ENCODE results near the gene TBCC.
A peak's percentile ranks its signal among the peaks of the same experiment; 100 is the strongest.
"Not testable (repeated sequence)": the region's sequence is repeated elsewhere in the genome, so short reads cannot be mapped to it uniquely, and the experiment has no call there.

The TBCC gene

DNA sequence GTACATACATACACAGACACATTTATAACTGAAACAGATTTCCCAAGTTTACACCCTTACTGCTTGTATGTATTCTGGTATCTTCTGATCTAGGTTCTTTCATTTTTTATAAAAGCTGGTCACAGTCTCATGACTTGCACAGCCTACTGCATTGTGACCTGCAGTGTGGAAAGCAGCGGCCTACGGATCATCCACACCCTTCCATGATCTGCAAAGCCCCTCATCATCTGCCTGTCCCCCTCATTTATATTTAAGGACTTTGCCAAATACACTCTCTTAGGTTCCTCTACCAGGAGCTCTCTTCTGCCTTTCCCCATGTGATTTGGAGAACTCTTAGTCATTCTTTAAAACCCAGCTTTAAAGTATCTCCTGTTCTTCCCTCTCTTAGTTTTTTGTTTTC, 23.9 kb upstream of the TBCC start:
- no peak for DNase-seq

DNA sequence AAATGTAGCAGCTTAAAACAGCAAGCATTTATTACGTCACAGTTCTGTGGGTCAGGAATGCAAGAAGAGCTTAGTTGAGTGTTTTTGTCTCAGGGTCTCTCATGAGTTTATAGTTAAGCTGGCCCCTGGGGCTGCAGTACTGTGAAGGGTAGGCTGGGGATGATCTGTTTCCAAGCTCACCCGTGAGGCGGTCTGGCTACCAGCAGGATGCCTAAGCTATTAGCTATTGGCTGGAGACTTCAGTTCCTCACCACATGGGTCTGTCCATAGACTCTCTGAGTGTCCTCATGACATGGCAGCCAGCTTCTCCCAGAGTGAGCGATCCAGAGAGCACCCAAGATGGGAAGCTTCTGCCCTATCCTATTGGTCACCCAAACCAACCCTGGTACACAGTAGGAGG, 23.1 kb upstream of the TBCC start:
- DNase-seq: no peak

DNA sequence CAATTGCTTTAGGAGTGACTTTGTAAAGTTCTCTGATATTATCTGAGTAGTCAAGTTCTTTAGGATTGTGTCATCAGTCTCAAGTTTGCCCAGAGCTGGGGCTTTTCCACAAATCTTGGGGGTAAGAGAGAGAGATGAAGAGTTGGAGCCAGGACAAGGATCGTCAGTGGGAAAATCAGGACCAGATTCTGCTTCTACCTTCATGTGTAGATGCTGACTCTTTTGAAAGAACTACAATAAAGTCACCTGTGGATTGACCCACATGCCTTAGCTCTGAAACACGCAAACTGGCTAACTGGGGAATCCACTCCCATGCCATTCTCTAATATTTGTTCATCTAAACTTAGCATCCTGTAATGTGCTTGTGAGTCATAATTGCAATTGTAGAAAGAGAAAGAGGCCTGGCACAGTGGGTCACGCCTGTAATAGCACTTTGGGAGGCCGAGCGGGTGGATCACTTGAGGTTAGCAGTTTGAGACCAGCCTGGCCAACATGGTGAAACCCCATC, 20.3 kb upstream of the TBCC start:
- no peak for DNase-seq

DNA sequence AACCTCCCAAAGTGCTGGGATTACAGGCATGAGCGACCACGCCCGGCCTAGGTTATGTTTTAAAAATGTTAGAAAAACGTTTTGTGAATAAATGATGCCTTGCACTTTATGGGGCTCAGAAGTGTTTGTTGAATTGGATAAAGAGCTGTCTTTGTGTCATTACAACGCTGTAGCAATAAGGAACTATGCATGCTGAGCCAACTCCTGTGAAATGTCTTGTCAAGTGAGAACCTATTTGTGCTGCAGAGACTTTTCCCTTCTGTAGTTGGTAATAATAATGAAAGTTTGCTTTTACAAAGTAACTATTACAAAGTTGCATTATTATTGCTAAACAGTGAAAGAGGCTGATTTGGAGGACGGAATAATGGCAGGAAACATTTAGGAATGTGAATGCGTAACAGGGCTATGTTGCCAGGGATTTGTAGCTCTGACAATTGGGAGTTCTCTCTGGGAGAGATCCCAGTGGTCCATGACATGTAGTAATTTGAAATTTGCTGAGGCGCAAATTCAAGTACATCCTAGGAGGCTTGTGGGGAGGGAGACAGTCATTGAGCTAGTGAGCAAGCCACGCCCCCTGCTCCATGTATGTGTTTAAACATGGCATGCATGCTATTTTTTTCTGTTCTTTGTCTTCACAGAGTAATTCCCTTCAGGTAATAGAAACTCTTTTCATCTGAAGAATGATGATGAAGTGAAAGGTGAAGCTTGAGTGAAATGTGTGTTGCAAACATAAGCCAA, 19.2 kb upstream of the TBCC start:
- DNase-seq: no peak

- DNase-seq: no peak
Measured at GRCh38 chr6:42762950-42763349, 17.0 kb upstream of the TBCC start.

GRCh38 chr6:42762426-42762859, 16.5 kb upstream of the TBCC start:
- DNase-seq: no peak

DNA sequence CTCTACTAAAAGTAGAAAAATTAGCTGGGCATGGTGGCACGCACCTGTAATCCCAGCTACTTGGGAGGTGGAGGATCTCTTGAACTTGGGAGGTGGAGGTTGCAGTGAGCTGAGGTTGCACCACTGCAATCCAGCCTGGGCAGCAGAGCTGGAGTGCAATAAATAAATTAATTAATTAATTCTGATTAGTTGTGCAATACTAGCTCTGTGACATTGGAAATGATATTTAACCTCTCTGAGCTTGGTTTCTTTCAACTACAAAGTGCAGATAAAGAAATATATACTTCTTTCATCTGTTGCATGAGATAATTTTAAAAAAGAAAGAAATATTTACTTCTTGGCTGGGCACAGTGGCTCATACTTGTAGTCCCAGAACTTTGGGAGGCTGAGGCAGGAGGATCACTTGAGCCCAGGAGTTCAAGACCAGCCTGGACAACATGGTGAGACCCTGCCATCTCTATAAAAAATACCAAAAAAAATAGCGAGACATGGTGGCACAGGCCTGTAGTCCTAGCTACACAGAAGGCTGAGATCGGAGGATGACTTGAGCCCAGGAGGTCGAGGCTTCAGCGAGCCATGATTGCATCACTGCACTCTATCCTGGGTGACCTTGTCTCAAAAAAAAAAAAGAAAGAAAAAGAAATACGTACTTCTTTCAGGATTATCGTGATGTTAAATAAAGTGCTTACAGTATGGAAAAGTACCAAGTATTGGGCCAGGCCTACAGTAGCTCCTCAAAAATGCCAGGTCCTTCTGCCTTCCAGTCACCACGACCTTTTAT, 15.6 kb upstream of the TBCC start:
- no peak for DNase-seq

DNA sequence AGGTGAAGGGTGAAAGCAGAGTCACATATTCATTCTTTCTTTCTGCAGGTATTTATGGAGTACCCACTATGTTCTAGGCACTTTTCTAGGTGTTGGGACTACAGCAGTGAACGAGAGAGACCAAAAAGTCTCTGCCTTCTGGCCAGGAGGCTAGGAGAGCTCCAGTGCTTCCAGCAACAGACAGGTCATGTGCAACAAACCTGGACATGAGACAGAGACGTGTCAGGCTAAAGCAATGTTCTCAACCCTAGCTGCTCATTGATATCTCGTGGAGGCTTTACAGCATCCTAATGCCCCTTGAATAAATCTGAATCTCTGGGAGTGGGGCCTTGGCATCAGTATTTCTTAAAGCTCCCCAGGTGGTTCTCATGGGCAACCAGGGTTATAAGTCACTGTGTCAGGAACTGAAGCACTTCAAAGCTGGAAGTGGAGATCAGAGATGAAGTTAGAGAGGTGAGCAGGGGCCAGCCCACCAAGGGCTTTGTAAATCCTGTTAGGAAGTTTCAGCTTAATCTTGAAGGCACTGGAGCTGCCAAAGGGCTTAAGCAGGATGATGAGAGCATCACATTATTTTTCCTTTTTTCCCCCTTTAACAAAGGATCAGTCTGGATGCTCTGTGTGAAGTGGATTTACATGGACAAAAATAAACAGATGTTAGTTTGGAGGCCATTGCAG, 13.0 kb upstream of the TBCC start:
- no peak for DNase-seq

GRCh38 chr6:42756722-42757121, 10.8 kb upstream of the TBCC start:
- no peak for DNase-seq

GRCh38 chr6:42754759-42755158, 8.9 kb upstream of the TBCC start:
- no peak for DNase-seq

DNA sequence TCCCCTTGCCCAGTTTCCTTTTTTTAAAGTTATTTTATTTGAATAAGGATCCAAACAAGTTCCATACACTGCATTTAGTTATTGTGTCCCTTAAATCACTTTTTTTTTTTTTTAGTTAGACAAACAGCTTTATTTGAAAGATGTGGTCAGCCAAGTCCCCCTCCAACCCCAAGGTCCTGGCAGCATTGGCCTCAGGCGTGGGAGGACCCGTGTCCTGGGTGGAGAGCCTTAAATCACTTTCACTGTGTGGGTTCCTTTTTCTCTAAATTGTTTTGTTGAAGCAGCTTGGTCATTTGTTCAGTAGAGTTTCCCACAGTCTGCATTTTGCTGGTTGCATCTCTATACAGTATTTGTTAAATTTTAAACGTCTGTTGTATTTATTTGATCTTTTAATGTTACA, 5.2 kb upstream of the TBCC start:
- DNase-seq: no peak

DNA sequence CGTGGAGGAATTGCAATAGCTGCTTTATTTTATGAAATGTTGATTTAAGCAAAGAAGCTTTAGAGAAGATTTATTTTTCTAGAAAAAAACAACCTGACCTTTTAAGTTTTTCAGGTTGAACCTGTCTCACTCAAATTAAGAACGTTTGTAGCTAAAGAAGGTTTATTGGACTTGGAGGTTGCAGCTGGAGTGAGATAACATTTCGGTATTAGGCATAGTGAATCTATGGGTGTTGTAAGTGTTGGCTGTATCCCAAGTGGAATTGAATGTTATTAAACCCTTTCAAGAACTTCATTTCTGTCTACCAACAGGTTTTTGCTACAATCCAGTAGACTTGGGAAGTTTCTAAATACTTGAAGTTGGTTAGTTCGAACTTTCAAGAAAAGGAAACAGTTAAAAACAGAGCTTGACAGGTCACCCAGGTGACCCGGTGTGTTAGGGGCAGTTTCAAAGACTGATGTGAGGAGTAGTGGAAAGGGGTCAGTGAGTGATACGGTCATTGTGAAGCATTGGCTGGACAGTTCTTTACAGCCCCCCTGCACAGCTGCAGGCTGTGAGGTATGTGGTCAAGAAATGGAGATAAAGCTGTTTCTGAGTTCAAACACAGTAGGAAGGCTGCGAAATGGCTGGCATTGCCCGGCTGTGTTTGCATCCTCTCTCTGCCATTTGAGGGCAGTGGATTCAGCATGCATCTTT, 2.4 kb upstream of the TBCC start:
- no peak for DNase-seq

DNA sequence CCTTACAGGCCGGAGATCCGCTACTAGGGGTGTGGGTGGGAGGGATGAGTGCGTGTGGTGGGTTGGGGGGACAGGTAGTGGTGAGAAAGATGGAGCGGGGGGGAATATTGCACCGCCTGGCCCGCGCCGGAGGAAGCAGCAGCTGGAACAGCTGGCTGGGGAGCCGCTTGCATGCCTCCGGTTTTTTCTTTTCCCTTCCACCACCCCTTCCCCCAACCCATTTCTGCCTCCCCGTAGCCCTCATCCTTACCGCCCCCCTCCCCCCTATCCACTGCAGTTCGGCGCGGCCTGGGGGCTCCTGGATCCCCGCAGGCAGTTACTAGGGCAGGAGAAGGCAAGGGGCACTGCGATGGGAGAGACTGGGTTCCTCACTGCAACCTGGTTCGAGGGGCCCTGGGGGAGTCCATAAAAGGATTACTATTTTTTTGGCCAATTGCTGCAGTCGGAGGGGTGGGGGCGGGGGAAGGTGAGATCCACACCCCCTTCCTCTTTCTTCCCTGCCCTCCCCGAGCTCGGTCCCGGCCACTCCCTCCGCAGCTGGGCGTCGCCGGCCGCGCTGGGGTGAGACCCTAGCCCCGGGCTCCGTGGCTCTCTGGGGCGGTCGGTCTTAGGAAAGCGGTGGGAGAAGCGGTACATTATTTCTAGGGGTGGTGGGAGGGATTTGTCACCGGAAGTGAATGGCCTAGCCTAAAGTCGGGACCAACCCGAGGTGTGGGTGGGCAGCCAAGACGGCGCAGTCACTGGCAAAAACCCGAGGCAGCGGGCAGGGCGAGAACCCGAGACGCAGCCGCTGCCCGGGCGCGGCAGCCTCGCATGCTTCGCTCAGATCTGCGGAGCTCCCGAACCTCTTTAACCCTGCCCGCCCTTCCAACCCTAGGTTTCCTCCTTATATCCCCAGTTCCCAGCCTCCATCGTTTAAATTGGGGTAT, 824 bp upstream of the TBCC start:
- peak; percentile 90 for DNase-seq

DNA sequence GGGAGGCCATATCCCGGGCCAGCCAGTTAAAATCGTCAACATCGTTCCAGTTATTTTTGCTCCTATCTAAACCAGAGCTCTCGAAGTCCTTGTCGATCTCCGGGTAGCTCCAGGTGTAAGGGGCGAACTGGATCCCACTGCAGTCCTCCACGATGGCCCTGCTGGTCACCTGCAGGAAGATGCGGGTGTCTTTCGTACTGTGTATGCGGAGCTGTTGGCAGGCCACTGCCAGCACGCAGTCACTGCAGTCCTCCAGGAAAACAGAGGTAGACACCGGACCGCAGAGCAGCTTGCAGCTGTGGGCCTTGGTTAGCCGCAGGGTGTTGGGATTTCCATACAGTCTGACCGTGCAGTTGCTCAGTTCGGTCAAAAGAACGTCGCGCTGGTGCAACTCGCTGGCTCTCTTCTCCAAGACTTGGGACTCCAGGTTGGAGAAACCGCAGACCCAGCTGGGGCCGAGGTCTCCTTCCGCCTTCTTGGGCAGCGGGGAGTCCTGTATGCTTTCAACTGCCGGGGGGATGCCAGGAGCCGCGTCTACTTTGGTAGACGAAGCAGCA, 742 bp downstream of the TBCC start:
- peak; percentile 13 for DNase-seq

DNA sequence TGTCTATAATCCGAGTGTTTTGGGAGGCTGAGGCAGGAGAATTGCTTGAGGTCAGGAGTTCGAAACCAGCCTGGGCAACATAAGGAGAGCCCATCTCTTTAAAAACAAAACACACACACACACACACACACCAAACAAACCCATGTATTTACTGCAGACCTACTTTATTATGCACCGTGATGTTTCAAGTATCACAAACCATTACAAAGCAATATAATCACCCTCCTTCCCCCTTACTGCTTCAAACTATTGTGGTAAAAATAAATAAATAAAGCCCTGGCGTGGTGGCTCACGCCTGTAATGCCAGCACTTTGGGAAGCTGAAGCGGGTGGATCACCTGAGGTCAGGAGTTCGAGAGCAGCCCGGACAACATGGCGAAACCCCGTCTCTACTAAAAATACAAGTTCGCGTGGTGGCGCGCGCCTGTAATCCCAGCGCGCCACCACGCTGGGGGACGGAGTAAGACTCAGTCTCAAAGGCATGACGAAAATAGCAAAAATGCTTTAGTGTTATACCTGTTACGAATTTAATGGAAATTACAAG, 1.5 kb downstream of the TBCC start:
- DNase-seq: no peak

DNA sequence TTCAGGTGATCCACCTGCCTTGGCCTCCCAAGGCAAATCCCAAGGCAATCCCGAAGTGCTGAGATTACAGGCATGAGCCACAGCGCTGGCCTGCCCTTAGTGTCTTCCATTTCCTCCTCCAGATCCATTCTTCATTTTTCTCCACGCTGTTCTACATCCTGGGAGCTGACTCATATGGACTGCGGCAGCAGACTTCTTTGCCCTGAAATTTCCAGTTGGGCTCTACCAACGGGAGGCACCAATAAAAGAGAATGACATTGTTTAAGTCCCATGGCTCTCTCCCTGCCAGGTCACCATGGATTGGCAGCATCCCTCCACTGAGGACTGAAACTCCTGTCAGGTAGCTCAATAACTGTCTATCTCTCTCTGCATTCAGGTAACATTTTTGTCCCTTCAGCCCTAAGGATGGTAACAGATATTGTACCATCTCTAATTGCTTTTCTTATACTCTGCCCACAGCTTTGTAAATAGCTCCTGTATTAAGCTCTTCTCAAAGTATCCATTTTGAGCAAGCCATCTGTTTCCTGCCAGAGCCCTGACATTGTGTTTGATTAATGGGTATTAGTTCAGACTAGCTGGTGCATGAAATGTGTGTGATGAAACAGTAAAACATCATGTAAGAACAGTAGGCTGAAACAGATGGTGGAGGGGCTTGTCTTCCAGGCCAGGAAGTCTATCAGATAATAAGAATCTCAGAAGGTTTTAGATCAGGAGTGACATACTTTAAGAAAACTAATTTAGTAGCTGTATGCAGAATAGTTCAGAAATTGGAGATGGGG, 3.6 kb downstream of the TBCC start:
- DNase-seq: peak; percentile 60

DNA sequence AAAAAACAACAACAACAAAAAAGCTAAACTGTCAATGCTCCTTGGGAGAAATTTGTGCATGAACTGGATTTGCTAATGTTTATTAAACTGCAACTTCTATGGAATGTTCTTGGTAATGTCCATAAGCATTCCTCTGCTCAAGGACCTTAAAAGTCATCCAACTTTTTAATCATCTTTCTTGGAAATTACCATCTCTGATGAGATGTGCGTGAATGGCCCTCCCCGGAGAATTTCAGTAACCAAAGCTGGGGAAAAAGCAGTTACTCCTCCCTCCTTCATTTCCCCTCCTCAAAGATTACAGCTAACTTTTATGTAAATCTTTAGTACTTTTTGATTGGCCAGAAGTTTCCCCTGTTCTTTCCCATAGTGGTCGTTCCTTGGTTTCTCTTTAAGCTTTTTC, 5.2 kb downstream of the TBCC start:
- no peak for DNase-seq

- no peak for DNase-seq
Measured at GRCh38 chr6:42735976-42736375, 9.9 kb downstream of the TBCC start.

- DNase-seq: not testable (repeated sequence)
Measured at GRCh38 chr6:42733867-42734481, 11.9 kb downstream of the TBCC start.

GRCh38 chr6:42729731-42730130, 16.2 kb downstream of the TBCC start:
- no peak for DNase-seq
